Uterus (tissue), 4 donors: Measurements from ENCODE around the gene SMIM14. TPM values are rescaled to one million over a fixed set of nuclear protein-coding genes. Genes with fewer than 3 reads are reported as not detected.

Source experiments
- DNase-seq, 2 donors: peaks; one replicate each; pipeline ENCODE4 v3.0.0-alpha.2; 2019 to 2020
- H3K27ac ChIP-seq, 2 donors: fragments of 200-600 bp; sonication (generic); 1 replicate in 1 of 2; 2 replicates in 1 of 2; pipeline ENCODE4 v1.5.1; 2016 to 2018
- H3K27me3 ChIP-seq, 2 donors: fragments of 200-600 bp; sonication (generic); one replicate each; pipeline ENCODE4 v1.5.1; 2018 to 2019; ENCODE audit warnings: control low read depth in 1 of 2
- H3K36me3 ChIP-seq, 2 donors: fragments of 200-600 bp; sonication (generic); one replicate each; pipeline ENCODE4 v1.5.1; 2019; ENCODE audit warnings: control low read depth in 1 of 2
- H3K4me1 ChIP-seq, 2 donors: fragments of 200-600 bp; sonication (generic); one replicate each; pipeline ENCODE4 v1.5.1; 2018 to 2019; ENCODE audit warnings: control low read depth in 1 of 2
- H3K4me3 ChIP-seq, 2 donors: fragments of 200-600 bp; sonication (generic); 1 replicate in 1 of 2; 2 replicates in 1 of 2; pipeline ENCODE4 v1.5.1; 2018 to 2019; ENCODE audit warnings: mild to moderate bottlenecking in 1 of 2
- H3K9me3 ChIP-seq, 2 donors: fragments of 200-600 bp; sonication (generic); one replicate each; pipeline ENCODE4 v1.5.1; 2019; ENCODE audit warnings: control low read depth in 1 of 2
- POLR2A ChIP-seq, 2 donors: fragments of 450-650 bp; IDR thresholded peaks; one replicate each; pipeline ENCODE4 v1.6.1; 2016; ENCODE audit warnings: antibody characterized with exemption in 2 of 2, mild to moderate bottlenecking in 1 of 2, moderate library complexity in 1 of 2
- intact Hi-C: fragments of 100-400 bp; cut with DNase I; formaldehyde crosslinking; loops from one replicate; pipeline ENCODE4 v1.15.1; 2023; ENCODE audit warnings: low total_unique reads
- total RNA-seq, 4 donors: library from RNA; depleted of rRNA in 3 of 4; stranded (reverse); fragments of >200 nt in 3 of 4; gene quantifications; one replicate each; pipeline versions ENCODE4 v1.1.0 to v1.2.4, GENCODE V29; 2014 to 2023
- TF ChIP-seq, protein P1 (sequence below), 4 experiments: fragments of 200-600 bp in 2 of 4; fragments of 450-650 bp in 2 of 4; sonication (generic) in 2 of 4; IDR thresholded peaks; one replicate each; pipeline ENCODE4 v1.5.1; 2016 to 2019; ENCODE audit warnings: antibody characterized with exemption in 4 of 4, mild to moderate bottlenecking in 2 of 4, moderate library complexity in 1 of 4
- donor health status: DM: yes; HTN: yes; CAD: no.

The SMIM14 gene
- total RNA-seq, 4 donors from 2014 or later, result 21.3 to 53.2 (median 35.3) TPM

DNA sequence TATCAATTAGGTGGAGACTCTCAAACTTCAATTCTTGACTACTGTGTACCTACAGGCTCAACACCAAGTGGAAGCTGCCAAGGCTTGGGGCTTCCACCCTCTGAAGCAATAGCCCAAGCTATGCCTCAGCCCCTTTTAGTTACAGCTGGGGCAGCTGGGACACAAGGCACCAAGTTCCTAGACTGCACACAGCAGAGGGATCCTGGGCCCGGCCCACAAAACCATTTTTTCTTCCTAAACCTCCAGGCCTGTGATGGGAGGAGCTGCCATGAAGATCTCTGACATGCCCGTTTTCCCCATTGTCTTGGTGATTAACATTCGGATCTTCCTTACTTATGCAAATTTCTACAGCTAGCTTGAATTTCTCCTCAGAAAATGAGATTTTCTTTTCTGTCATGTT, 108.0 kb downstream of the SMIM14 start:
- intact Hi-C loops, result no loop called here
- no peak overlapping the region for H3K27ac ChIP-seq
- H3K27me3 ChIP-seq, result no peaks in the 10 kb centered on the region
- no peaks in the 10 kb centered on the region for H3K9me3 ChIP-seq
- no peaks in the 10 kb centered on the region for H3K36me3 ChIP-seq
- H3K4me1 ChIP-seq, result peaks cover 0 to 5% of the 10 kb centered on the region in 2 donors
- no peak for TF ChIP-seq POLR2A (IDR thresholded peaks at IDR 0.05)
- TF ChIP-seq, protein P1, sequence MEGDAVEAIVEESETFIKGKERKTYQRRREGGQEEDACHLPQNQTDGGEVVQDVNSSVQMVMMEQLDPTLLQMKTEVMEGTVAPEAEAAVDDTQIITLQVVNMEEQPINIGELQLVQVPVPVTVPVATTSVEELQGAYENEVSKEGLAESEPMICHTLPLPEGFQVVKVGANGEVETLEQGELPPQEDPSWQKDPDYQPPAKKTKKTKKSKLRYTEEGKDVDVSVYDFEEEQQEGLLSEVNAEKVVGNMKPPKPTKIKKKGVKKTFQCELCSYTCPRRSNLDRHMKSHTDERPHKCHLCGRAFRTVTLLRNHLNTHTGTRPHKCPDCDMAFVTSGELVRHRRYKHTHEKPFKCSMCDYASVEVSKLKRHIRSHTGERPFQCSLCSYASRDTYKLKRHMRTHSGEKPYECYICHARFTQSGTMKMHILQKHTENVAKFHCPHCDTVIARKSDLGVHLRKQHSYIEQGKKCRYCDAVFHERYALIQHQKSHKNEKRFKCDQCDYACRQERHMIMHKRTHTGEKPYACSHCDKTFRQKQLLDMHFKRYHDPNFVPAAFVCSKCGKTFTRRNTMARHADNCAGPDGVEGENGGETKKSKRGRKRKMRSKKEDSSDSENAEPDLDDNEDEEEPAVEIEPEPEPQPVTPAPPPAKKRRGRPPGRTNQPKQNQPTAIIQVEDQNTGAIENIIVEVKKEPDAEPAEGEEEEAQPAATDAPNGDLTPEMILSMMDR (IDR thresholded peaks at IDR 0.05), result no peak
- H3K4me3 ChIP-seq, result no peak overlapping the region
- DNase-seq, result no peak

DNA sequence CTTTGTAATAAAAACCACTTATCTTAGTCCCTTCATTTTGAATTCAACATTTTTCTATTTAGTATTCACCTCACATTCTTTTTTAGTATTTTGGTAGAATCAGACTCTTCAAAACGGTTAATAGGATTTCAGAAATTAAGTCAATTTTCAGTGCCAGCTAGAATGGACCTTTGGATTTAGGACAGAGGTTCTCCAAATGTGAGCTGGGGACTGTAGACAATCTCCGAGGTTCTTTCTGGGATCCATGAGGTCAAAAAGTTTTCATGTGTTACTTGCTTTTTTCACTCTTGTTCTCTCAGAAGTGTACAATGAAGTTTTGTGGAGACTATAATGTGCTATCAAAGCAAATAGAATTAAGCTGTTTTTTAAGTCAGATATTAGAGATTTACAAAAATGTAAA, 109.1 kb downstream of the SMIM14 start:
- no peak for DNase-seq
- intact Hi-C loops, result loop anchor here (5.0 to 10.0 kb wide), 2 partner anchors 108 to 165 kb away; partner anchors contain the start of genes SMIM14 and UBE2K
- Histone ChIP-seq H3K4me1 (peaks cover 0 to 5% of the 10 kb centered on the region in 2 donors), H3K9me3 (no peaks in the 10 kb centered on the region), H3K27me3 (no peaks in the 10 kb centered on the region), H3K27ac (no peak overlapping the region), H3K36me3 (no peaks in the 10 kb centered on the region), H3K4me3 (no peak overlapping the region)
- TF ChIP-seq POLR2A (IDR thresholded peaks at IDR 0.05), result no peak
- TF ChIP-seq, protein P1 (IDR thresholded peaks at IDR 0.05), result no peak

DNA sequence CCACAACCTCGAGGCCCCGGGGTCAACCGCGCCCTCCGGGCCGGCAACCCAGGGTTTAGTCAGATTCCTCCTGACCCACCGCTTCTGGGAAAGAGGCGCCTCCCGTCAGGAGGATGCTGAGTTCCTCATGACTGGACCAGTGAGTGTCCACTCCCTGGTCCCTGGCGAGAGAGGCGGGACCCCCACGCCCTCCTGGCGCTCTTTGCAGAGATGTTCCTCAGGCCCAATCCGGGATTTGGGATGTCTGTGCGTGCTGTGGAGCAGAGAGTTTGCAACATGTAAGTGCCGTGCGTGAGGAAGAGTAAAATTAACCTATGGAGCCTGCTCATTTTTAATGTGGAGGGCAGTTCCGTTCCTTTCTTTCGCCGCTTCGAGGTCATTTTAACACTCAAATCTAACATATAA, 110.6 kb downstream of the SMIM14 start:
- Histone ChIP-seq H3K9me3 (no peaks in the 10 kb centered on the region), H3K27me3 (no peaks in the 10 kb centered on the region), H3K36me3 (no peaks in the 10 kb centered on the region), H3K4me1 (peaks cover 0 to 5% of the 10 kb centered on the region in 2 donors), H3K27ac (peak overlapping the region; percentile 95), H3K4me3 (peak overlapping the region; percentile 71 to 80)
- intact Hi-C loops, result loop anchor here (5.0 to 10.0 kb wide), 2 partner anchors 109 to 167 kb away; partner anchors contain the start of genes SMIM14 and UBE2K
- peak; percentile 83 to 88 for DNase-seq
- TF ChIP-seq, protein P1 (IDR thresholded peaks at IDR 0.05), result no peak
- TF ChIP-seq POLR2A (IDR thresholded peaks at IDR 0.05), result no peak

DNA sequence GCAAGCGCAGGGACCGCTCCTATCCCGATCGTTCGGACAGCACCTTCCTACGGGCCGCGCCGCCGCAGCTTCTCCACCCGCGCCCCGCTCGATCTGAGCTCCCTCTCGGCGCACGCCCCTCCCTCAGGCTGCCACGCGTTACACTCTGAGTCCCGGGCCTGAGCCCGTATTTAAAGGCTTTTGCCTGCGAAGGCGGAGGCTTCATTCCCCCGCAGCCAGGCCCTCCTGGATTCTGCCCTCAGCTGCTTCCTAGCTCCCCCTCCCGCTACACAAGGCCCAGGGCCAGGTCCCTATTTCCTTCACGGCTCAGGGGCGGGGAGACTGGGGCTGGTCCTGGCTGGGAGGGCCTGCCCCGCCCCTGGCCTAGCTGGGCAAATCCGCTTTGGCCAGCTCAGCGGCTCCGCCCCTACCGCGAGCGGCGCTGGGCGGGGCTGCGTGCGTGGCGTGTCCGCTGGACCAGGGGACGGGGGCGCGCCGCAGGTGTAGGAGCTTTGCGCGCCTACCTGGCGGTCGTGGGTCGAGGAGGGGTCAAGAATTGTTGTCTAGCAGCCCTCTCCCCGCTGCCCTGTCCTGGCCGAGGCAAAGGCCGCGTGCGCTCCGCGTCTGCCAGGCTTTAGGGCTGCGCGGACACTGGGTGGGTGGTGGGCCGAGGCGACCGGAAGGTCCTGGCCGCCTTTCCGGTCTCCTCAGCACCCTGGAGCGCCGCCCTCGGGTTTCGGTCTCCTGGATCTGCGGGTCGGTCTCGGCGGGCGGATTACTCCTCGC, 111.2 kb downstream of the SMIM14 start, which contains the start of gene UGDH:
UGDH (minus strand) TSS at position 144 of the 765 bp plus-strand sequence. CDS start 5,927 bp downstream, outside the sequence.
- TF ChIP-seq, protein P1 (IDR thresholded peaks at IDR 0.05), result peak in 1 of 4 experiments; percentile 13
- TF ChIP-seq POLR2A (IDR thresholded peaks at IDR 0.05), result peak; percentile 84 to 98
- Histone ChIP-seq H3K4me1 (peaks cover 0 to 5% of the 10 kb centered on the region in 2 donors), H3K27ac (peak within 1 kb of the TSS; percentile 95), H3K27me3 (no peaks in the 10 kb centered on the region), H3K9me3 (no peaks in the 10 kb centered on the region), H3K36me3 (no peaks in the 10 kb centered on the region), H3K4me3 (peak within 1 kb of the TSS; percentile 71 to 80)
- intact Hi-C loops, result loop anchor here (5.0 to 10.0 kb wide), 2 partner anchors 110 to 167 kb away; partner anchors contain the start of genes SMIM14 and UBE2K
- DNase-seq, result peak; percentile 97

DNA sequence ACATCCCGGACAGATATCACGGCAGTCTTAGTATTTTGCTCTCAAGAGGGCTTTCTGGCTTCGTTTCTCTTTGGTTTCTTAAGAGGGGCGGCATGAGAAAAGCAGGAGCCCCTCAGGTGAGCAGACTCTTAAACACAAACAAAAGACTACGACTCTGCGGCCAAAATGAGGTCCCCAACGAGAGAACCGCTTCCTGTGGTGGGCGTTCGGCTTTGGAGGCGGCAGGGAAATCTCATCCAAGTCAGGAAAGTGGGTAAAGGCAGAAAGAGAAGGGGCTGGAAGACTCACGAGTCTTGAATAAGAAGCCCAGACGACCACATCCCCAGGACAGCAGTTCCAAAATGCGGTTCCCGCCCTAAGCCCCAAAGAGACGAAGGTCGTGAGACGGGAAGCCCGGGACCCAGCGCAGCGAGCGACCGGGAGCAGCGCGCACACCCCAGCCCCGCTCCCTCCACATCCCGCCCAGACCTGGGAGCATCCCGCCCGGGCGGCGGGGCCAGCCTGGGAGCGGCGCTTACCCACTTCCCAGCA, 111.8 kb downstream of the SMIM14 start:
- Histone ChIP-seq H3K27ac (peak overlapping the region; percentile 95), H3K9me3 (no peaks in the 10 kb centered on the region), H3K27me3 (no peaks in the 10 kb centered on the region), H3K4me1 (peaks cover 0 to 5% of the 10 kb centered on the region in 2 donors), H3K4me3 (peak overlapping the region; percentile 71 to 80), H3K36me3 (no peaks in the 10 kb centered on the region)
- intact Hi-C loops, result loop anchor here (5.0 to 10.0 kb wide), 2 partner anchors 110 to 168 kb away; partner anchors contain the start of genes SMIM14 and UBE2K
- no peak for DNase-seq
- TF ChIP-seq, protein P1 (IDR thresholded peaks at IDR 0.05), result no peak
- no peak for TF ChIP-seq POLR2A (IDR thresholded peaks at IDR 0.05)
